CD4-positive, alpha-beta memory T cell (primary cell): ENCODE measurements around the gene ABCA13. TPM values are rescaled to one million over a fixed set of nuclear protein-coding genes. Genes with fewer than 3 reads are reported as not detected.

Source experiments
- CTCF ChIA-PET: fragments of 350-600 bp; sonication (Branson Sonifier 250); formaldehyde crosslinking; loops from one replicate; lab custom pipeline; 2021; ENCODE audit warnings: inconsistent platforms; ENCODE audit not compliant: partially characterized antibody; lab: Charles Lee
- POLR2A ChIA-PET: fragments of 350-600 bp; sonication (Branson Sonifier 250); formaldehyde crosslinking; loops from one replicate; lab custom pipeline; 2021; ENCODE audit not compliant: partially characterized antibody; lab: Charles Lee
- DNase-seq, 5 donors: peaks; one replicate each; pipeline versions ENCODE4 v3.0.0 to v3.0.0-alpha.2; 2020 to 2022; ENCODE audit warnings: mixed read lengths in 1 of 5
- H3K27ac ChIP-seq: one replicate; pipeline ENCODE4 v1.7.0; 2013; ENCODE audit warnings: low read depth, low read length
- H3K27me3 ChIP-seq: 2 replicates; pipeline ENCODE4 v1.7.0; 2013; ENCODE audit warnings: mild to moderate bottlenecking, low read length, moderate library complexity; ENCODE audit not compliant: insufficient read depth
- H3K36me3 ChIP-seq: 2 replicates; pipeline ENCODE4 v1.7.0; 2013; ENCODE audit warnings: mild to moderate bottlenecking, low read length, moderate library complexity; ENCODE audit not compliant: insufficient read depth
- H3K4me1 ChIP-seq: 2 replicates; pipeline ENCODE4 v1.7.0; 2013; ENCODE audit warnings: mild to moderate bottlenecking, low read length, moderate library complexity; ENCODE audit not compliant: insufficient read depth
- H3K4me3 ChIP-seq, 2 donors: one replicate each; pipeline ENCODE4 v1.7.0; 2013; ENCODE audit warnings: low read length in 2 of 2, mild to moderate bottlenecking in 1 of 2
- H3K9me3 ChIP-seq, 2 donors: one replicate each; pipeline ENCODE4 v1.7.0; 2013; ENCODE audit warnings: low read length in 2 of 2, control low read depth in 1 of 2; ENCODE audit not compliant: control insufficient read depth in 1 of 2
- H3K27ac Mint-ChIP-seq, 7 donors: one replicate each; pipeline ENCODE4 v1.8.0; 2020 to 2021; ENCODE audit warnings: mixed read lengths in 7 of 7, mild to moderate bottlenecking in 6 of 7, inconsistent platforms in 3 of 7, moderate library complexity in 3 of 7
- H3K27me3 Mint-ChIP-seq, 2 donors: one replicate each; pipeline ENCODE4 v1.8.0; 2020 to 2021; ENCODE audit warnings: mixed read lengths in 2 of 2
- H3K36me3 Mint-ChIP-seq, 2 donors: one replicate each; pipeline ENCODE4 v1.8.0; 2020 to 2021; ENCODE audit warnings: mixed read lengths in 2 of 2, inconsistent platforms in 1 of 2, mild to moderate bottlenecking in 1 of 2
- H3K4me1 Mint-ChIP-seq, 4 donors: one replicate each; pipeline ENCODE4 v1.8.0; 2020 to 2021; ENCODE audit warnings: mixed read lengths in 4 of 4, mild to moderate bottlenecking in 1 of 4
- H3K4me3 Mint-ChIP-seq, 8 donors: one replicate each; pipeline ENCODE4 v1.8.0; 2020 to 2021; ENCODE audit warnings: mixed read lengths in 8 of 8, mild to moderate bottlenecking in 7 of 8, moderate library complexity in 6 of 8, inconsistent platforms in 3 of 8
- H3K9me3 Mint-ChIP-seq, 8 donors: one replicate each; pipeline ENCODE4 v1.8.0; 2020 to 2021; ENCODE audit warnings: mixed read lengths in 8 of 8, mild to moderate bottlenecking in 5 of 8, inconsistent platforms in 3 of 8, moderate library complexity in 1 of 8
- intact Hi-C: fragments of 100-400 bp; cut with micrococcal nuclease; formaldehyde crosslinking; loops from one replicate; pipeline ENCODE4 v1.15.1; 2023
- polyA plus RNA-seq, 2 donors: library from polyadenylated mRNA; unstranded; fragments of 300-500 nt; fragmentation: Illumina TruSeq; gene quantifications; one replicate each; pipeline ENCODE4 v1.2.3, GENCODE V29; 2021
- total RNA-seq, 2 experiments: library from RNA; stranded (reverse); gene quantifications; one replicate each; pipeline ENCODE4 v1.2.3, GENCODE V29; 2021

The ABCA13 gene
- total and polyA plus RNA-seq, 4 experiments from 2014 or later: not detected

DNA sequence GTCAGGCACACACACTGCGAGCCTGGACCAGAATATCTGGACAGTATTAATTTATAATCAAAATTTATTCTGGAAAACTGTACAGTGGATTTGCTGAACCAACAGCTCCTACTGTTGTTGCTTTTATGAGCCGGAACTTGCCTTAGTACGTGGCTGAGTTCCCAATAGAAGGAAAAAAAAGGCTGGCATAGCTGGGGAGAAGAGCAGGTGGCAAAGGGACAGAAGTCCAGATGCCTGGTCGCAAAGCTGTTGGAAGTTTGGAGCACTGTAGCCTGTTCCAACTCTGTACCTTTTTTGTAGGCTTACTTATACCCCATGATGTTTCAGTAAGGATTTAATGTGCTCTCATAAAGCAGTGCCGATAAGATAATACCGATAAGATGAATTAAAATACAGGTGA, 333.8 kb downstream of the ABCA13 start:
- Histone ChIP-seq H3K36me3 (no peaks in the 10 kb centered on the region), H3K27ac (no peak overlapping the region), H3K27me3 (no peaks in the 10 kb centered on the region), H3K4me3 (no peak overlapping the region), H3K4me1 (no peaks in the 10 kb centered on the region), H3K9me3 (no peaks in the 10 kb centered on the region)
- H3K4me1 Mint-ChIP-seq: no peaks in the 10 kb centered on the region
- no peak overlapping the region for H3K27ac Mint-ChIP-seq
- POLR2A ChIA-PET: no interaction called here
- H3K36me3 Mint-ChIP-seq: no peaks in the 10 kb centered on the region
- no peaks in the 10 kb centered on the region for H3K9me3 Mint-ChIP-seq
- no peaks in the 10 kb centered on the region for H3K27me3 Mint-ChIP-seq
- intact Hi-C loops: no loop called here
- DNase-seq: no peak
- CTCF ChIA-PET: no interaction called here
- no peak overlapping the region for H3K4me3 Mint-ChIP-seq

DNA sequence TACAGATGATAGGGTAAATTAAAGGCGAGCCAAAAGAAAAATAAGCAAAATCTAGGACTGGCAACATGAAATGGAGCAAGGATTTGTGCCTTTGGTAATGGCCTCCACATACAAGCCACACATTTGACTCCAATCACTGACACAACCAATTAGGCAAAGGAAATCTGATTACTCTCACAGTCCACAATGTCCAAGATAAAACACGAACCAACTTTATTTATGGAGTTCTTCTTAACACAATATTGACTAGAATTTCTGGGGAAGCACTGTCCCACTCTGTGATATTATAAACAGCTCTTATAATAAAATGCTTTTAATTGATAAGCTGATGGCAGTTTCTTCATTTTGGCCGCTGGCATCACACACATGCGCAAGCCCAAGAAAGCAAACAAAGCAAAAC, 334.2 kb downstream of the ABCA13 start:
- no peak overlapping the region for H3K4me3 Mint-ChIP-seq
- Histone ChIP-seq H3K4me3 (no peak overlapping the region), H3K4me1 (no peaks in the 10 kb centered on the region), H3K9me3 (no peaks in the 10 kb centered on the region), H3K27ac (no peak overlapping the region), H3K36me3 (no peaks in the 10 kb centered on the region), H3K27me3 (no peaks in the 10 kb centered on the region)
- H3K4me1 Mint-ChIP-seq: no peaks in the 10 kb centered on the region
- POLR2A ChIA-PET: no interaction called here
- H3K36me3 Mint-ChIP-seq: no peaks in the 10 kb centered on the region
- no peaks in the 10 kb centered on the region for H3K9me3 Mint-ChIP-seq
- DNase-seq: no peak
- H3K27ac Mint-ChIP-seq: no peak overlapping the region
- CTCF ChIA-PET: no interaction called here
- no peaks in the 10 kb centered on the region for H3K27me3 Mint-ChIP-seq
- intact Hi-C loops: no loop called here

DNA sequence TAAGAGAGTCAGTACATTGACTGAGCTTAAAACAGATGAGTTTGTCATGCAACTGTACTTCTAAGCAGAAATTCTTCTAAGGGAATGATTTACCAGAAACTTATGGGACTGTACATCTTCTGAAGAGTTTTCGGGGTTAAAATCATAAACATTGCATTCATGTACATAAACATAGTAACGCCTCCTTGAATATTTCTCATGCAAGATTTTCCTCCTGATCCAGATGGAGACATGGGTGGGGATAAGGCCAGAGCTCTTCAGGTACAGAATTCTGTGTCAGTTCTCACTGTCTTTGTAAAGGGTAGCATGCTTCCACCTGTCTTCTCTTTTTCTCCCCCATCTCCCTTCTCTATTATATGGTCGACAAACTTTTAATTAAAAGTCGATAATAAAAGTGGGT, 335.3 kb downstream of the ABCA13 start:
- H3K9me3 Mint-ChIP-seq: no peaks in the 10 kb centered on the region
- H3K27me3 ChIP-seq: no peaks in the 10 kb centered on the region

DNA sequence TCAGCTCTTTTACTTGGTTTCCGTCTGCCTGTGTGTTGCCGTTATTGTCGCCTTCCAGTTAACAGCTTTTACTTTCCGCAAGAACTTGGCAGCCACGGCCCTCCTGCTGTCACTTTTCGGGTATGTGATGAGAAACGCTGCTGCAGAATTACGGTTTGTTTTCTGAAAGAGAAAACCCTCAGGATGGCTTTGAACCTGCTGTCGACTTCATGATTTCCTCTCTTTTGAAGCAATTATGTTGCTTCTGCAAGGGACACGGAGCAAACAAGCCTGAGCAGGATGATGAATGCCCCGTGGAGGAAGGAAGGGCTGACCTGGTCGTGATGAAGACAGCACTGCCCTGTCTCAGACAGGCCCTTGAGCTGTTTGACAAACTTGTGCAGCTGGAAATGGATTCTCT, 339.8 kb downstream of the ABCA13 start:
- no peaks in the 10 kb centered on the region for H3K9me3 Mint-ChIP-seq
- DNase-seq: no peak
- Histone ChIP-seq H3K36me3 (no peaks in the 10 kb centered on the region), H3K4me3 (no peak overlapping the region), H3K27me3 (no peaks in the 10 kb centered on the region), H3K4me1 (no peaks in the 10 kb centered on the region), H3K27ac (no peak overlapping the region), H3K9me3 (no peaks in the 10 kb centered on the region)
- no peaks in the 10 kb centered on the region for H3K4me1 Mint-ChIP-seq
- intact Hi-C loops: no loop called here
- ChIA-PET POLR2A (no interaction called here), CTCF (no interaction called here)
- H3K27ac Mint-ChIP-seq: no peak overlapping the region
- H3K4me3 Mint-ChIP-seq: no peak overlapping the region
- no peaks in the 10 kb centered on the region for H3K27me3 Mint-ChIP-seq
- H3K36me3 Mint-ChIP-seq: no peaks in the 10 kb centered on the region

More for the DNA sequence above, 335.3 kb downstream of the ABCA13 start:
- Histone ChIP-seq H3K4me3 (no peak overlapping the region), H3K36me3 (no peaks in the 10 kb centered on the region), H3K27ac (no peak overlapping the region), H3K9me3 (no peaks in the 10 kb centered on the region), H3K4me1 (no peaks in the 10 kb centered on the region)
- CTCF ChIA-PET: no interaction called here
- POLR2A ChIA-PET: no interaction called here
- intact Hi-C loops: no loop called here
- H3K4me3 Mint-ChIP-seq: no peak overlapping the region
- no peaks in the 10 kb centered on the region for H3K36me3 Mint-ChIP-seq
- H3K27me3 Mint-ChIP-seq: no peaks in the 10 kb centered on the region
- no peak for DNase-seq
- H3K4me1 Mint-ChIP-seq: no peaks in the 10 kb centered on the region
- no peak overlapping the region for H3K27ac Mint-ChIP-seq

DNA sequence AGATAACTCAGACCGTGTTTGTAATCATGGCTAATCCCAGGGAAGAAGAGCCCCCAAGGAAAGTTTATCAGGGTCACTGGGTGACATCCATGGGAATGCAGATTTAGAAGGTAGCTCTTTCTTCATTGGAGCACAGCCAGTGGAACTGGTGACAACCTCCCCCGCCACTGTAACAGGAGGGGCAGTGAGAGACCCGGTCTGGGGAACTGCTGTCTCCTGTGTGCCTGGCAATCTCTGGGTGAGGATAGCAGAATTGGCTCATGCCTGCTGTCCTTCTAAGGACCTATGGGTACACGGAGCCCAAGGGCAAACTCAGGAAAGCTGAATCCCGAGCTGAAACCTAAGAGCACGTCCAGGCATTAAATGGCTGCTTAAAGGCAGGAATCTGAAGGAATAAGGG, 341.6 kb downstream of the ABCA13 start:
- no peaks in the 10 kb centered on the region for H3K36me3 ChIP-seq
- H3K4me1 ChIP-seq: no peaks in the 10 kb centered on the region
- Mint-ChIP-seq H3K9me3 (no peaks in the 10 kb centered on the region), H3K27me3 (no peaks in the 10 kb centered on the region), H3K4me1 (no peaks in the 10 kb centered on the region), H3K4me3 (no peak overlapping the region), H3K27ac (no peak overlapping the region), H3K36me3 (no peaks in the 10 kb centered on the region)
- no peaks in the 10 kb centered on the region for H3K27me3 ChIP-seq
- intact Hi-C loops: no loop called here
- DNase-seq: no peak
- no peak overlapping the region for H3K4me3 ChIP-seq
- CTCF ChIA-PET: no interaction called here
- POLR2A ChIA-PET: no interaction called here
- no peaks in the 10 kb centered on the region for H3K9me3 ChIP-seq
- no peak overlapping the region for H3K27ac ChIP-seq

DNA sequence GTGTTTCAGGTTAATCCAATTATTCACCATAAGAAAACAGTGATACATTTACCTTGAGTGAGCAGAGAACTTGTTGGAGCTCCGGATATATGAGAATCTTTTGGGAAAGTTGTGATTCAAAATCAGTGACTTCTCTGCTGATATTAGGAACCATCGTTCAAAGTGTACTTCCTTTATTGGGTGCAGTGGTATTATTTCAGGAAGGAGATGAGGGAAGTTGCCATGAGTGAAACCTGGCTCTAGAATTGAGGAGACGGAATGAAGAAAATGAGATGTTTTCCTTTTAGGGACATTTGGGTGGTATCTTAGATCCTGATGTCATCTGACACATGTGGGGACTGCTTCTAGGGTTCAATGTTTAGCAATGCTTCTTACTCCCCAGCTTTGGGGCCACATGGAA, 343.9 kb downstream of the ABCA13 start:
- H3K36me3 Mint-ChIP-seq: no peaks in the 10 kb centered on the region
- H3K9me3 ChIP-seq: no peaks in the 10 kb centered on the region
- DNase-seq: no peak
- H3K4me3 Mint-ChIP-seq: no peak overlapping the region
- POLR2A ChIA-PET: no interaction called here
- H3K4me3 ChIP-seq: no peak overlapping the region
- H3K27ac ChIP-seq: no peak overlapping the region
- CTCF ChIA-PET: no interaction called here
- H3K4me1 Mint-ChIP-seq: no peaks in the 10 kb centered on the region
- no peaks in the 10 kb centered on the region for H3K4me1 ChIP-seq
- H3K27ac Mint-ChIP-seq: no peak overlapping the region
- H3K27me3 Mint-ChIP-seq: no peaks in the 10 kb centered on the region
- intact Hi-C loops: no loop called here
- H3K36me3 ChIP-seq: no peaks in the 10 kb centered on the region
- no peaks in the 10 kb centered on the region for H3K27me3 ChIP-seq
- H3K9me3 Mint-ChIP-seq: no peaks in the 10 kb centered on the region

DNA sequence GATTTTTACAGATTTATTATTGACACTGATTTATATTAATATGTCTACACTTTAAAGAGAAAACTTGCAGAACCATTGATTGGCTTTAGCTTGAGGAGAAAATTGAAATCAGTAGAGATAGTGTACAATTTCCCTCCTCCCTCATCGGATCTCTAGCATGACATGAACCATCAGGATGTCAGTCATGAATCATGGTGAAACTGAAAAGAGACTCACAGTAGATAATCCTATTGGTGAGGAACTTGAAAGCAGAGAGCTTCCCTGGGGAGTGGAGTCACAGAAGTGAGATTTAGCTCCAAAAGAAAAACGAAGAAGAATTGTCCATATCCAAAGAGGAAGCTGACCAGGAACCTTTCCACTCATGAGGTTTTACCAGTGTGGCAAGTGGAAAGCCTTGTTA, 346.8 kb downstream of the ABCA13 start:
- H3K27me3 Mint-ChIP-seq: no peaks in the 10 kb centered on the region
- no peak overlapping the region for H3K4me3 Mint-ChIP-seq
- H3K4me1 Mint-ChIP-seq: no peaks in the 10 kb centered on the region
- intact Hi-C loops: no loop called here
- Histone ChIP-seq H3K4me3 (no peak overlapping the region), H3K27me3 (no peaks in the 10 kb centered on the region), H3K4me1 (no peaks in the 10 kb centered on the region), H3K9me3 (no peaks in the 10 kb centered on the region), H3K27ac (no peak overlapping the region), H3K36me3 (no peaks in the 10 kb centered on the region)
- POLR2A ChIA-PET: no interaction called here
- DNase-seq: no peak
- no peak overlapping the region for H3K27ac Mint-ChIP-seq
- CTCF ChIA-PET: no interaction called here
- H3K9me3 Mint-ChIP-seq: no peaks in the 10 kb centered on the region
- no peaks in the 10 kb centered on the region for H3K36me3 Mint-ChIP-seq

DNA sequence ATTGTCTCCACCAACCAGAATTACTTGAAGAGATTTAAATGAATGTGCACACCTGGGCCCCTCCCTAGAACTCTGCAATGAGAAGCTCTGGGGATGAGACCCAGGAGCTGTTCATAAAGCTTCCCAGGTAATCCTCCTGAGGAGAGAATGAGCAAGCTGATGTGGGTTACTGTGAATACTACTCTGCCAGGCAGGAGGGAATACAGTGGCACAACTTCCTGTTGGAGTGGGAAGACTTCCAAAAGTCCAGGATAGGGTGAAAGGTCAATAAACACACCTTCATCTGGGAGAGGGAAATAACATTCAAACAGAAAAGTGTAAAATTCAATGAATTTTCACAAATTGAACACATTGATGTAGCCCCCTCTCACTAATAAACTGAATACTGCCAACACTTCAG, 351.4 kb downstream of the ABCA13 start:
- Histone ChIP-seq H3K36me3 (no peaks in the 10 kb centered on the region), H3K4me3 (no peak overlapping the region), H3K27ac (no peak overlapping the region), H3K4me1 (no peaks in the 10 kb centered on the region), H3K9me3 (no peaks in the 10 kb centered on the region), H3K27me3 (no peaks in the 10 kb centered on the region)
- ChIA-PET CTCF (no interaction called here), POLR2A (no interaction called here)
- no peak for DNase-seq
- Mint-ChIP-seq H3K4me3 (no peak overlapping the region), H3K4me1 (no peaks in the 10 kb centered on the region), H3K27ac (no peak overlapping the region), H3K27me3 (no peaks in the 10 kb centered on the region), H3K9me3 (peaks cover 0 to 3% (median 0%) of the 10 kb centered on the region in 8 donors), H3K36me3 (no peaks in the 10 kb centered on the region)
- intact Hi-C loops: no loop called here
